IMR-90 (cell line): Measurements from ENCODE around the gene ABHD2. TPM values are rescaled to one million over a fixed set of nuclear protein-coding genes. Genes with fewer than 3 reads are reported as not detected.
A peak's percentile ranks its signal among the peaks of the same experiment; 100 is the strongest.

Source experiments
- ATAC-seq: fragments of 200-7000 bp; cut with Tn5 transposase; 2 replicates; pipeline ENCODE4 v1.9.1; 2020; ENCODE audit warnings: low read depth, mild to moderate bottlenecking, moderate library complexity
- BruUV-seq: library from RNA; stranded (reverse); fragments of 400-500 nt; replicated peaks from 2 replicates; lab custom pipeline; 2021; lab: Mats Ljungman, UMichigan
- CTCF ChIA-PET: fragments of 300-600 bp; formaldehyde crosslinking; extraction: SDS; loops from one replicate; lab custom pipeline; 2021; ENCODE audit warnings: antibody characterized with exemption; lab: Yijun Ruan, JAX
- POLR2A ChIA-PET: fragments of 300-600 bp; sonication (Branson Sonifier 250); formaldehyde crosslinking; loops from one replicate; lab custom pipeline; 2022; ENCODE audit warnings: antibody characterized with exemption; ENCODE audit not compliant: unreplicated experiment; lab: Charles Lee
- DNase-seq: peaks from one replicate; pipeline ENCODE4 v3.0.0; 2013
- H2AFZ ChIP-seq: replicated peaks from 2 replicates; pipeline ENCODE3; 2013; ENCODE audit warnings: low read length, mild to moderate bottlenecking; ENCODE audit not compliant: poor library complexity
- H2AK5ac ChIP-seq: 2 replicates; pipeline ENCODE4 v1.6.1; 2013; ENCODE audit warnings: low read depth, low read length, inconsistent platforms
- H2AK9ac ChIP-seq: replicated peaks from 2 replicates; pipeline ENCODE3; 2013; ENCODE audit warnings: mild to moderate bottlenecking, low read depth, low read length, moderate library complexity; ENCODE audit not compliant: poor library complexity
- H2BK120ac ChIP-seq: 2 replicates; pipeline ENCODE4 v1.6.1; 2013; ENCODE audit warnings: low read depth, low read length, inconsistent platforms
- H2BK15ac ChIP-seq: 3 replicates; pipeline ENCODE4 v1.6.1; 2013; ENCODE audit warnings: low read depth, low read length, inconsistent platforms
- H2BK20ac ChIP-seq: 2 replicates; pipeline ENCODE4 v1.6.1; 2013; ENCODE audit warnings: low read depth, mild to moderate bottlenecking, inconsistent platforms, low read length, moderate library complexity
- H2BK5ac ChIP-seq: 2 replicates; pipeline ENCODE4 v1.6.1; 2013; ENCODE audit warnings: mild to moderate bottlenecking, low read depth, low read length, inconsistent platforms; ENCODE audit not compliant: poor library complexity, severe bottlenecking
- H3K14ac ChIP-seq: replicated peaks from 2 replicates; pipeline ENCODE4 v1.6.1; 2013; ENCODE audit warnings: low read depth, low read length, inconsistent platforms
- H3K18ac ChIP-seq: 2 replicates; pipeline ENCODE4 v1.6.1; 2013; ENCODE audit warnings: low read depth, low read length, control low read depth
- H3K23ac ChIP-seq: 2 replicates; pipeline ENCODE4 v1.6.1; 2013; ENCODE audit warnings: low read depth, low read length, inconsistent platforms
- H3K27ac ChIP-seq: 2 replicates; pipeline ENCODE4 v1.5.1; 2013; ENCODE audit warnings: mild to moderate bottlenecking, control low read depth, low read length; ENCODE audit not compliant: insufficient read depth
- H3K27me3 ChIP-seq: 2 replicates; pipeline ENCODE4 v1.6.1; 2013; ENCODE audit warnings: low read length; ENCODE audit not compliant: control insufficient read depth, insufficient read depth
- H3K36me3 ChIP-seq: 2 replicates; pipeline ENCODE4 v1.6.1; 2013; ENCODE audit warnings: low read length, mixed read lengths; ENCODE audit not compliant: control insufficient read depth, insufficient read depth
- H3K4ac ChIP-seq: 2 replicates; pipeline ENCODE4 v1.6.1; 2013; ENCODE audit warnings: low read depth, low read length, inconsistent platforms
- H3K4me1 ChIP-seq: 2 replicates; pipeline ENCODE4 v1.6.1; 2013; ENCODE audit warnings: low read length, mixed read lengths; ENCODE audit not compliant: control insufficient read depth, insufficient read depth
- H3K4me2 ChIP-seq: 2 replicates; pipeline ENCODE4 v1.6.1; 2013; ENCODE audit warnings: low read depth, mild to moderate bottlenecking, control low read depth, low read length, moderate library complexity
- H3K4me3 ChIP-seq: 2 replicates; pipeline ENCODE4 v1.5.1; 2013; ENCODE audit warnings: low read depth, mild to moderate bottlenecking, control low read depth, low read length, moderate library complexity; ENCODE audit not compliant: insufficient read depth
- H3K56ac ChIP-seq: 2 replicates; pipeline ENCODE4 v1.6.1; 2013; ENCODE audit warnings: low read length, inconsistent platforms; ENCODE audit not compliant: insufficient read depth; ENCODE audit errors: extremely low read depth
- H3K79me1 ChIP-seq, 2 experiments: 2 replicates each; pipeline ENCODE4 v1.6.1; 2013; ENCODE audit warnings: low read length in 2 of 2, inconsistent platforms in 1 of 2, low read depth in 1 of 2
- H3K9ac ChIP-seq: 2 replicates; pipeline ENCODE4 v1.6.1; 2013; ENCODE audit warnings: low read depth, low read length, control low read depth
- H3K9me1 ChIP-seq: 2 replicates; pipeline ENCODE4 v1.6.1; 2013; ENCODE audit warnings: low read length, inconsistent platforms; ENCODE audit not compliant: insufficient read depth
- H3K9me3 ChIP-seq: 2 replicates; pipeline ENCODE4 v1.6.1; 2013; ENCODE audit warnings: low read length; ENCODE audit not compliant: control insufficient read depth, insufficient read depth
- H4K20me1 ChIP-seq: 2 replicates; pipeline ENCODE4 v1.6.1; 2013; ENCODE audit warnings: low read length, inconsistent platforms; ENCODE audit not compliant: insufficient read depth
- H4K5ac ChIP-seq: 2 replicates; pipeline ENCODE4 v1.6.1; 2013; ENCODE audit warnings: mild to moderate bottlenecking, low read depth, low read length, control low read depth
- H4K8ac ChIP-seq, 2 experiments: 2 replicates each; pipeline ENCODE4 v1.6.1; 2013; ENCODE audit warnings: low read depth in 2 of 2, low read length in 2 of 2, control low read depth in 1 of 2, inconsistent platforms in 1 of 2
- H4K91ac ChIP-seq: 2 replicates; pipeline ENCODE4 v1.6.1; 2013; ENCODE audit warnings: low read depth, low read length, inconsistent platforms; ENCODE audit not compliant: insufficient read depth
- FOS ChIP-seq: fragments of 150-350 bp; IDR thresholded peaks from 2 replicates; pipeline ENCODE4 v1.6.1; 2016; ENCODE audit warnings: low read depth, low read length
- MAFK ChIP-seq: IDR thresholded peaks from 2 replicates; pipeline ENCODE4 v1.6.1; 2012; ENCODE audit warnings: low read depth, low read length, improper control_type of control experiment
- NFE2L2 ChIP-seq: fragments of 150-350 bp; IDR thresholded peaks from 2 replicates; pipeline ENCODE4 v1.6.1; 2016; ENCODE audit warnings: low read depth, mild to moderate bottlenecking, low read length
- POLR2A ChIP-seq: IDR thresholded peaks from 2 replicates; pipeline ENCODE4 v1.6.1; 2012; ENCODE audit warnings: mild to moderate bottlenecking, low read depth, low read length
- RAD21 ChIP-seq: IDR thresholded peaks from 2 replicates; pipeline ENCODE4 v1.6.1; 2012; ENCODE audit warnings: low read length, improper control_type of control experiment
- RCOR1 ChIP-seq: IDR thresholded peaks from 2 replicates; pipeline ENCODE4 v1.6.1; 2012; ENCODE audit warnings: mild to moderate bottlenecking, low read length, improper control_type of control experiment; ENCODE audit not compliant: insufficient replicate concordance
- SMC3 ChIP-seq: fragments of 150-350 bp; IDR thresholded peaks from 2 replicates; pipeline ENCODE4 v1.6.1; 2016; ENCODE audit warnings: low read depth, mild to moderate bottlenecking, antibody characterized with exemption, low read length, moderate library complexity
- WGBS, 2 experiments: methylation state at CpG; one replicate each; pipeline versions ENCODE4 v1.1.5 to v1.1.7; 2013; ENCODE audit warnings: missing lambda C conversion rate in 2 of 2; ENCODE audit not compliant: insufficient read length in 1 of 2; ENCODE audit errors: extremely low coverage in 2 of 2; 5-methylcytosine and 5-hydroxymethylcytosine counted together
- dilution Hi-C: fragments of 300-500 bp; cut with HindIII; formaldehyde crosslinking; loops from one replicate; pipeline ENCODE4 v1.14.3; 2018; ENCODE audit warnings: low sequenced_read_pairs; ENCODE audit not compliant: unreplicated experiment
- in situ Hi-C: fragments of 300-500 bp; cut with MboI; formaldehyde crosslinking; loops from 3 replicates; pipeline ENCODE4 v1.14.3; 2019; ENCODE audit warnings: low sequenced_read_pairs, inconsistent platforms, mixed read lengths
- intact Hi-C: fragments of 100-400 bp; cut with micrococcal nuclease; formaldehyde crosslinking; loops from 2 replicates; pipeline ENCODE4 v1.10.0; 2022
- polyA plus RNA-seq, 3 experiments: library from polyadenylated mRNA; depleted of rRNA; stranded (reverse); fragments of >200 nt; gene quantifications; 2 replicates each; pipeline ENCODE4 v1.2.3, GENCODE V29; 2012; ENCODE audit warnings: low replicate concordance in 1 of 3
- total RNA-seq: library from RNA; depleted of rRNA; stranded (reverse); fragments of >200 nt; gene quantifications from 2 replicates; pipeline ENCODE4 v1.2.3, GENCODE V29; 2012
- TF ChIP-seq, protein P1 (sequence below): fragments of 150-350 bp; IDR thresholded peaks from 2 replicates; pipeline ENCODE4 v1.6.1; 2016; ENCODE audit warnings: low read depth, mild to moderate bottlenecking, low read length, moderate library complexity, borderline replicate concordance

Gene ABHD2
- total and polyA plus RNA-seq, 2 of the 4 experiments (the other 2 are of a cell fraction): 31.2 to 62.9 TPM

- ChIA-PET POLR2A (interaction anchor here (0.7 kb wide), 1 partner anchor 20 kb away, joined by 7 read pairs; no protein-coding TSS in a partner anchor), CTCF (interaction anchor here (1.9 kb wide), 1 partner anchor 15 kb away, joined by 5 read pairs; no protein-coding TSS in a partner anchor)
- Histone ChIP-seq H3K14ac (no peak overlapping the region), H3K4me3 (no peak overlapping the region), H3K36me3 (peaks cover 16% of the 10 kb centered on the region), H3K9ac (no peak overlapping the region), H2AFZ (no peak overlapping the region), H3K9me1 (peaks cover 18% of the 10 kb centered on the region; the same call in 1 of the 2 replicates), H3K23ac (no peak overlapping the region), H2AK9ac (peak overlapping the region; percentile 66), H2BK5ac (no peak overlapping the region), H3K27ac (no peak overlapping the region), H3K18ac (no peak overlapping the region), H3K4ac (0 out of 2 replicates have a peak overlapping the region, but pooled peaks have one; percentile 30), H2BK15ac (no peak overlapping the region), H3K4me2 (no peak overlapping the region), H4K20me1 (no peaks in the 10 kb centered on the region), H3K4me1 (peaks cover 7% of the 10 kb centered on the region), H2BK120ac (no peak overlapping the region), H3K56ac (no peak overlapping the region), H2BK20ac (no peak overlapping the region), H2AK5ac (peak overlapping the region; percentile 63; the same call in 1 of the 2 replicates), H3K79me1 (peaks cover 17 to 59% of the 10 kb centered on the region in 2 experiments), H3K27me3 (no peaks in the 10 kb centered on the region), H4K8ac (no peak overlapping the region), H4K91ac (no peak overlapping the region), H4K5ac (no peak overlapping the region), H3K9me3 (no peaks in the 10 kb centered on the region)
- in situ Hi-C loops: no loop called here
- ATAC-seq (no peak), DNase-seq (peak; percentile 65)
- intact Hi-C loops: loop anchor here (5.0 kb wide), 1 partner anchor 41 kb away; no protein-coding TSS in a partner anchor
- no CpG with 5 or more reads among the region's 7 CpGs for WGBS, 2 experiments
- BruUV-seq: no TSS peak
- dilution Hi-C loops: no loop called here
- TF ChIP-seq SMC3 (no peak), POLR2A (no peak), FOS (no peak), RAD21 (no peak), NFE2L2 (no peak), MAFK (no peak), RCOR1 (no peak)
- TF ChIP-seq, protein P1, sequence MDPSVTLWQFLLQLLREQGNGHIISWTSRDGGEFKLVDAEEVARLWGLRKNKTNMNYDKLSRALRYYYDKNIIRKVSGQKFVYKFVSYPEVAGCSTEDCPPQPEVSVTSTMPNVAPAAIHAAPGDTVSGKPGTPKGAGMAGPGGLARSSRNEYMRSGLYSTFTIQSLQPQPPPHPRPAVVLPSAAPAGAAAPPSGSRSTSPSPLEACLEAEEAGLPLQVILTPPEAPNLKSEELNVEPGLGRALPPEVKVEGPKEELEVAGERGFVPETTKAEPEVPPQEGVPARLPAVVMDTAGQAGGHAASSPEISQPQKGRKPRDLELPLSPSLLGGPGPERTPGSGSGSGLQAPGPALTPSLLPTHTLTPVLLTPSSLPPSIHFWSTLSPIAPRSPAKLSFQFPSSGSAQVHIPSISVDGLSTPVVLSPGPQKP: no peak
These were observed 34.9 kb downstream of the ABHD2 start for GRCh38 chr15:89123181-89123525.
